Transverse colon (tissue), 3 donors: Measurements from ENCODE around the gene STAC3.

Experiments used
- POLR2A ChIP-seq: fragments of 450-650 bp; IDR thresholded peaks from one replicate; pipeline ENCODE4 v1.6.1; 2016; ENCODE audit warnings: antibody characterized with exemption, mild to moderate bottlenecking, moderate library complexity
- TF ChIP-seq, protein P1 (sequence below), 5 experiments: fragments of 200-600 bp in 3 of 5; fragments of 450-650 bp in 2 of 5; sonication (generic) in 3 of 5; IDR thresholded peaks; 1 replicate in 2 of 5; 2 replicates in 3 of 5; pipeline ENCODE4 v1.5.1; 2016 to 2017; ENCODE audit warnings: antibody characterized with exemption in 5 of 5, inconsistent platforms in 3 of 5, mild to moderate bottlenecking in 2 of 5, moderate library complexity in 1 of 5

DNA sequence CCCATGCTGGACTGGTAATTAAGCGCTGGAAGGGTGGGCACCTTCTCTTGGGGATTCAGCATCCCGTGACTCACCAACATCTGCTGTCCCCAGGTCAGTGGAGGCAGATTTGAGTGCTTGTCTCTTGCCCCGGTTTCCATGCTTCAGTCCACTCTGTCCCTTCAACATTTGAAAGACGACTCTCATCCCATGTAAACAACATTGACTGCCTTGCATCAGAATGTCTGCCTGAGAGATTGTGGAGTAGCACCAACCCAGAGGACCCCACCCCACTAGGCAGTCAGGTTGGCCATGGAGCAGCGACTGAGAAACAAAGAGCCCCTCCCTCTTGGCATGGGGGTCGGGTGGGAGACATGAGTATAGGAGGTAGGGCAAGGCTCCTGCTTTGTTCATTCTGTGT, 4.9 kb upstream of the STAC3 start:
- no peak for TF ChIP-seq POLR2A
- TF ChIP-seq, protein P1, sequence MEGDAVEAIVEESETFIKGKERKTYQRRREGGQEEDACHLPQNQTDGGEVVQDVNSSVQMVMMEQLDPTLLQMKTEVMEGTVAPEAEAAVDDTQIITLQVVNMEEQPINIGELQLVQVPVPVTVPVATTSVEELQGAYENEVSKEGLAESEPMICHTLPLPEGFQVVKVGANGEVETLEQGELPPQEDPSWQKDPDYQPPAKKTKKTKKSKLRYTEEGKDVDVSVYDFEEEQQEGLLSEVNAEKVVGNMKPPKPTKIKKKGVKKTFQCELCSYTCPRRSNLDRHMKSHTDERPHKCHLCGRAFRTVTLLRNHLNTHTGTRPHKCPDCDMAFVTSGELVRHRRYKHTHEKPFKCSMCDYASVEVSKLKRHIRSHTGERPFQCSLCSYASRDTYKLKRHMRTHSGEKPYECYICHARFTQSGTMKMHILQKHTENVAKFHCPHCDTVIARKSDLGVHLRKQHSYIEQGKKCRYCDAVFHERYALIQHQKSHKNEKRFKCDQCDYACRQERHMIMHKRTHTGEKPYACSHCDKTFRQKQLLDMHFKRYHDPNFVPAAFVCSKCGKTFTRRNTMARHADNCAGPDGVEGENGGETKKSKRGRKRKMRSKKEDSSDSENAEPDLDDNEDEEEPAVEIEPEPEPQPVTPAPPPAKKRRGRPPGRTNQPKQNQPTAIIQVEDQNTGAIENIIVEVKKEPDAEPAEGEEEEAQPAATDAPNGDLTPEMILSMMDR (IDR thresholded peaks at IDR 0.05): no peak
